HEK293 (cell line): ENCODE measurements around the gene EFCAB11.

Experiments used
- CTCF ChIA-PET: fragments of 350-600 bp; formaldehyde crosslinking; extraction: SDS; loops from one replicate; lab custom pipeline; 2021; ENCODE audit warnings: antibody characterized with exemption; lab: Yijun Ruan, JAX
- POLR2A ChIA-PET: fragments of 300-600 bp; formaldehyde crosslinking; extraction: SDS; loops from one replicate; lab custom pipeline; 2020; ENCODE audit warnings: antibody characterized with exemption, inconsistent platforms; lab: Yijun Ruan, JAX
- H3K27ac ChIP-seq: fragments of 200-500 bp; sonication (Bioruptor generic); 2 replicates; pipeline ENCODE4 v1.5.1; 2014; ENCODE audit warnings: low read depth, low read length, control low read depth, inconsistent platforms; ENCODE audit errors: extremely low read depth
- H3K36me3 ChIP-seq, 2 experiments: fragments of 200-500 bp in 1 of 2; sonication (Bioruptor generic) in 1 of 2; 1 replicate in 1 of 2; 2 replicates in 1 of 2; pipeline ENCODE4 v1.5.1; 2014 to 2017; ENCODE audit warnings: inconsistent platforms in 2 of 2, low read length in 2 of 2; ENCODE audit not compliant: control insufficient read depth in 2 of 2, insufficient read depth in 1 of 2
- H3K4me1 ChIP-seq: fragments of 200-500 bp; sonication (Bioruptor generic); 2 replicates; pipeline ENCODE4 v1.5.1; 2014; ENCODE audit warnings: mild to moderate bottlenecking, low read length, inconsistent platforms; ENCODE audit not compliant: control insufficient read depth, insufficient read depth
- H3K4me3 ChIP-seq: 2 replicates; pipeline ENCODE4 v1.5.1; 2011; ENCODE audit warnings: low read depth, mild to moderate bottlenecking, control low read depth, low read length, moderate library complexity
- H3K9me3 ChIP-seq: fragments of 200-500 bp; sonication (Bioruptor generic); 2 replicates; pipeline ENCODE4 v1.5.1; 2014; ENCODE audit warnings: low read depth, low read length, inconsistent platforms; ENCODE audit not compliant: control insufficient read depth, insufficient read depth
- EGR2 ChIP-seq: fragments of 450-650 bp; formaldehyde crosslinking; IDR thresholded peaks from 2 replicates; pipeline ENCODE4 v1.5.1; 2016; ENCODE audit warnings: low read depth, missing biosample characterization, missing genetic modification characterization
- GLIS2 ChIP-seq: fragments of 450-650 bp; formaldehyde crosslinking; IDR thresholded peaks from 2 replicates; pipeline ENCODE4 v1.5.1; 2016; ENCODE audit warnings: missing biosample characterization, missing genetic modification characterization
- KLF10 ChIP-seq: fragments of 450-650 bp; IDR thresholded peaks from 2 replicates; pipeline ENCODE4 v1.5.1; 2018; ENCODE audit warnings: missing biosample characterization, mild to moderate bottlenecking, missing genetic modification characterization
- KLF7 ChIP-seq: fragments of 450-650 bp; formaldehyde crosslinking; IDR thresholded peaks from 2 replicates; pipeline ENCODE4 v1.5.1; 2016; ENCODE audit warnings: missing biosample characterization, missing genetic modification characterization, borderline replicate concordance
- KLF9 ChIP-seq: fragments of 450-650 bp; formaldehyde crosslinking; IDR thresholded peaks from 2 replicates; pipeline ENCODE4 v1.5.1; 2016; ENCODE audit warnings: missing biosample characterization, missing genetic modification characterization, low read depth
- REPIN1 ChIP-seq: fragments of 450-650 bp; formaldehyde crosslinking; IDR thresholded peaks from 2 replicates; pipeline ENCODE4 v1.5.1; 2017; ENCODE audit warnings: missing biosample characterization, missing genetic modification characterization, low read depth
- SP3 ChIP-seq: fragments of 450-650 bp; formaldehyde crosslinking; IDR thresholded peaks from 2 replicates; pipeline ENCODE4 v1.5.1; 2016; ENCODE audit warnings: missing biosample characterization, missing genetic modification characterization
- WT1 ChIP-seq: fragments of 450-650 bp; formaldehyde crosslinking; IDR thresholded peaks from 2 replicates; pipeline ENCODE4 v1.5.1; 2016; ENCODE audit warnings: missing biosample characterization, missing genetic modification characterization
- ZNF121 ChIP-seq: fragments of 450-650 bp; formaldehyde crosslinking; IDR thresholded peaks from 2 replicates; pipeline ENCODE4 v1.5.1; 2016; ENCODE audit warnings: missing biosample characterization, missing genetic modification characterization
- ZNF138 ChIP-seq: fragments of 450-650 bp; formaldehyde crosslinking; IDR thresholded peaks from 2 replicates; pipeline ENCODE4 v1.5.1; 2016; ENCODE audit warnings: missing biosample characterization, missing genetic modification characterization, borderline replicate concordance
- ZNF175 ChIP-seq: fragments of 450-650 bp; formaldehyde crosslinking; IDR thresholded peaks from 2 replicates; pipeline ENCODE4 v1.5.1; 2016; ENCODE audit warnings: missing biosample characterization, missing genetic modification characterization
- ZNF248 ChIP-seq: fragments of 450-650 bp; formaldehyde crosslinking; IDR thresholded peaks from 2 replicates; pipeline ENCODE4 v1.5.1; 2017; ENCODE audit warnings: missing biosample characterization, missing genetic modification characterization
- ZNF292 ChIP-seq: fragments of 450-650 bp; formaldehyde crosslinking; IDR thresholded peaks from 2 replicates; pipeline ENCODE4 v1.5.1; 2016; ENCODE audit warnings: low read depth, missing biosample characterization, missing genetic modification characterization, borderline replicate concordance
- ZNF350 ChIP-seq: fragments of 450-650 bp; formaldehyde crosslinking; IDR thresholded peaks from 2 replicates; pipeline ENCODE4 v1.5.0; 2017; ENCODE audit warnings: missing biosample characterization, mild to moderate bottlenecking, missing genetic modification characterization
- ZNF423 ChIP-seq: fragments of 450-650 bp; formaldehyde crosslinking; IDR thresholded peaks from 2 replicates; pipeline ENCODE4 v1.5.1; 2016; ENCODE audit warnings: missing biosample characterization, missing genetic modification characterization
- ZNF530 ChIP-seq: fragments of 450-650 bp; formaldehyde crosslinking; IDR thresholded peaks from 2 replicates; pipeline ENCODE4 v1.5.1; 2016; ENCODE audit warnings: low read depth, missing biosample characterization, missing genetic modification characterization
- ZNF596 ChIP-seq: fragments of 450-650 bp; IDR thresholded peaks from 2 replicates; pipeline ENCODE4 v1.5.0; 2018; ENCODE audit warnings: missing biosample characterization, mild to moderate bottlenecking, missing genetic modification characterization, moderate library complexity
- ZNF830 ChIP-seq: fragments of 450-650 bp; IDR thresholded peaks from 2 replicates; pipeline ENCODE4 v1.5.0; 2018; ENCODE audit warnings: missing biosample characterization, missing genetic modification characterization, low read depth, mild to moderate bottlenecking, moderate library complexity
- ZSCAN23 ChIP-seq: fragments of 450-650 bp; formaldehyde crosslinking; IDR thresholded peaks from 2 replicates; pipeline ENCODE4 v1.5.1; 2016; ENCODE audit warnings: missing biosample characterization, missing genetic modification characterization
- TF ChIP-seq, protein P1 (sequence below): fragments of 450-650 bp; formaldehyde crosslinking; IDR thresholded peaks from 2 replicates; pipeline ENCODE4 v1.5.1; 2017; ENCODE audit warnings: missing biosample characterization, missing genetic modification characterization
- TF ChIP-seq, protein P2 (sequence below): fragments of 450-650 bp; formaldehyde crosslinking; IDR thresholded peaks from 2 replicates; pipeline ENCODE4 v1.5.1; 2016; ENCODE audit warnings: missing biosample characterization, missing genetic modification characterization
- TF ChIP-seq, protein P3 (sequence below): fragments of 450-650 bp; formaldehyde crosslinking; IDR thresholded peaks from 2 replicates; pipeline ENCODE4 v1.5.1; 2016; ENCODE audit warnings: missing biosample characterization, missing genetic modification characterization

Gene EFCAB11

DNA sequence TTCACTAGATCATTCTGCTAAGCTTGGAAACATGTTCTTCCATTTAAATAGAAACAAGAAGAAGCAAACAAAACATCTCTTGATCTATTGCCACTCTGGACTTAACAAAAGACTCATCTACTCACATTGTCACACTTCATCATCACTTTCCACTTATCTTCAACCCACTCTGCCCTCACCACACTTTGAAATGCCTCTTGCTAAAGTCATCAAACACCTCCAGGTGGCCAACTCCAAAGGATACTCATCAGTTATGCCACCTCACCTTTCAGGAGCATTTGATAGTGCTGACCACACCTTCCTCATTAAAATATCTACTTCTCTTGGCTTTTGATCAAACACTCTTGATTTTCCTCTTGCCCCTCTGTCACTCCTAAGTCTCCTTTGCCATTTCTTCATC, 7.2 kb downstream of the EFCAB11 start:
- ChIA-PET CTCF (interaction anchor here (1.0 kb wide), 1 partner anchor 8 kb away, joined by 8 read pairs; no protein-coding TSS in a partner anchor), POLR2A (no interaction called here)
- Histone ChIP-seq H3K4me1 (no peaks in the 10 kb centered on the region), H3K36me3 (peaks cover 13 to 31% of the 10 kb centered on the region in 2 experiments), H3K4me3 (no peak overlapping the region), H3K9me3 (no peaks in the 10 kb centered on the region), H3K27ac (no peak overlapping the region)
- 0 out of 2 replicates have a peak, but pooled peaks have one; percentile 12 for TF ChIP-seq EGR2 (tag by site-specific recombination)
- TF ChIP-seq ZNF830: no peak
- no peak for TF ChIP-seq ZSCAN23
- no peak for TF ChIP-seq ZNF530

DNA sequence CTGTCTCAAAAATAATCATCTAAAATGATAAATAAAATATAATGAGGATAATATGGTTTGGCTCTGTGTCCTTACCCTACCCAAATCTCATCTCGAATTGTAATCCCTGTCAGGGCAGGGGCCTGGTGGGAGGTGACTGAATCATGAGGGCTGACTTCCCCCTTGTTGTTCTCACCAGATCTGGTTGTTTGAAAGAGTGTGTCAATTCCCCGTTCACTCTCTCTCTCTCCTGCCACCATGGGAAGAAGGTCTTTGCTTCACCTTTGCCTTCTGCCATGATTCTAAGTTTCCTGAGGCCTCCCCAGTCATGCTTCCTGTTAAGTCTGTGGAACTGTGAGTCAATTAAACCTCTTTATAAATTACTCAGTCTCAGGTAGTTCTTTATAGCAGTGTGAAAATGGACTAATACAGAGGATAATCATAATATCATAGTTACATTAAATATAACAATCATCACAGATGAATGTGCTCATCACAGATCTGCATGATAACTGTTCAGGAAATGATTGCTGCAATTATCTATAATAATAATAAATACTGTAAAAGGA, 12.6 kb downstream of the EFCAB11 start:
- CTCF ChIA-PET: no interaction called here

DNA sequence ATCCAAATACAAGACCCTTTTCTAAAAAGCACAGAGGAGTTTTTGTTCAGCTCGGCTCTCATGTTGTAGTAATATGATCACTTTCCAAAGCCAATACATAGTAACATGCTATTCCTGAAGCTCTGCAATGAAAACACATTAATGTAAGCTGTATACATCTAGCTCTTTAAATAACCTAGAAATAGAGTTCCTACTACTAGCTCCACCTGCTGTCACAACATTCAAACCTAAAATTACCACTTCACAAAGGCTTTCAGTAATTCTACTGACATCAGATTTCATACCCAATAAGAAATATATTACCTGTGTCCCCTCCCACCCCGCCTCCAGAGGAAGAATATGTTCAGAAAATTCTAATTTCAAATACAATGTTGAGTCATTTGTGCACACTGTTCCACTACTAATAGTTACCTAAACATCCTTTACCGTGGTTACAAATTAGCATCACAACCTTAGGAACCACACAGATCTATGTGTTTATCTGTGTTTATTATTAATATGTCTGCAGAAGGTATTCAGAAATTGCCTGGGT, 17.8 kb downstream of the EFCAB11 start:
- ChIA-PET CTCF (interaction anchor here (0.6 to 1.2 kb wide), 8 partner anchors 10 to 905 kb away, joined by 3 to 5 read pairs (median 3); no protein-coding TSS in a partner anchor), POLR2A (no interaction called here)
- Histone ChIP-seq H3K36me3 (peaks cover 0 to 3% of the 10 kb centered on the region in 2 experiments; a peak in 1 of 3 replicates), H3K4me1 (peaks cover 4% of the 10 kb centered on the region), H3K9me3 (no peaks in the 10 kb centered on the region), H3K27ac (no peak overlapping the region), H3K4me3 (no peak overlapping the region)
- TF ChIP-seq, protein P1, sequence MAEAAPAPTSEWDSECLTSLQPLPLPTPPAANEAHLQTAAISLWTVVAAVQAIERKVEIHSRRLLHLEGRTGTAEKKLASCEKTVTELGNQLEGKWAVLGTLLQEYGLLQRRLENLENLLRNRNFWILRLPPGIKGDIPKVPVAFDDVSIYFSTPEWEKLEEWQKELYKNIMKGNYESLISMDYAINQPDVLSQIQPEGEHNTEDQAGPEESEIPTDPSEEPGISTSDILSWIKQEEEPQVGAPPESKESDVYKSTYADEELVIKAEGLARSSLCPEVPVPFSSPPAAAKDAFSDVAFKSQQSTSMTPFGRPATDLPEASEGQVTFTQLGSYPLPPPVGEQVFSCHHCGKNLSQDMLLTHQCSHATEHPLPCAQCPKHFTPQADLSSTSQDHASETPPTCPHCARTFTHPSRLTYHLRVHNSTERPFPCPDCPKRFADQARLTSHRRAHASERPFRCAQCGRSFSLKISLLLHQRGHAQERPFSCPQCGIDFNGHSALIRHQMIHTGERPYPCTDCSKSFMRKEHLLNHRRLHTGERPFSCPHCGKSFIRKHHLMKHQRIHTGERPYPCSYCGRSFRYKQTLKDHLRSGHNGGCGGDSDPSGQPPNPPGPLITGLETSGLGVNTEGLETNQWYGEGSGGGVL: no peak
- TF ChIP-seq KLF7 (tag by site-specific recombination): no peak

More for the DNA sequence above, 12.6 kb downstream of the EFCAB11 start:
- no peaks in the 10 kb centered on the region; a peak in 1 of 3 replicates for H3K36me3 ChIP-seq
- TF ChIP-seq ZNF175 (tag by site-specific recombination): no peak
- TF ChIP-seq ZNF596 (tag by site-specific recombination): no peak
- TF ChIP-seq ZNF350 (tag by site-specific recombination): no peak
- TF ChIP-seq ZNF248 (tag by site-specific recombination): no peak
- TF ChIP-seq ZNF423 (tag by site-specific recombination): no peak
- TF ChIP-seq ZNF121 (tag by site-specific recombination): no peak
- no peak for TF ChIP-seq ZNF292 (tag by site-specific recombination)
- no peak for TF ChIP-seq ZNF138 (tag by site-specific recombination)
- no peak for TF ChIP-seq KLF10 (tag by site-specific recombination)
- TF ChIP-seq REPIN1 (tag by site-specific recombination): no peak
- no peak for TF ChIP-seq WT1 (tag by site-specific recombination)
- TF ChIP-seq, protein P2, sequence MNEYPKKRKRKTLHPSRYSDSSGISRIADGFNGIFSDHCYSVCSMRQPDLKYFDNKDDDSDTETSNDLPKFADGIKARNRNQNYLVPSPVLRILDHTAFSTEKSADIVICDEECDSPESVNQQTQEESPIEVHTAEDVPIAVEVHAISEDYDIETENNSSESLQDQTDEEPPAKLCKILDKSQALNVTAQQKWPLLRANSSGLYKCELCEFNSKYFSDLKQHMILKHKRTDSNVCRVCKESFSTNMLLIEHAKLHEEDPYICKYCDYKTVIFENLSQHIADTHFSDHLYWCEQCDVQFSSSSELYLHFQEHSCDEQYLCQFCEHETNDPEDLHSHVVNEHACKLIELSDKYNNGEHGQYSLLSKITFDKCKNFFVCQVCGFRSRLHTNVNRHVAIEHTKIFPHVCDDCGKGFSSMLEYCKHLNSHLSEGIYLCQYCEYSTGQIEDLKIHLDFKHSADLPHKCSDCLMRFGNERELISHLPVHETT: no peak
- TF ChIP-seq, protein P3, sequence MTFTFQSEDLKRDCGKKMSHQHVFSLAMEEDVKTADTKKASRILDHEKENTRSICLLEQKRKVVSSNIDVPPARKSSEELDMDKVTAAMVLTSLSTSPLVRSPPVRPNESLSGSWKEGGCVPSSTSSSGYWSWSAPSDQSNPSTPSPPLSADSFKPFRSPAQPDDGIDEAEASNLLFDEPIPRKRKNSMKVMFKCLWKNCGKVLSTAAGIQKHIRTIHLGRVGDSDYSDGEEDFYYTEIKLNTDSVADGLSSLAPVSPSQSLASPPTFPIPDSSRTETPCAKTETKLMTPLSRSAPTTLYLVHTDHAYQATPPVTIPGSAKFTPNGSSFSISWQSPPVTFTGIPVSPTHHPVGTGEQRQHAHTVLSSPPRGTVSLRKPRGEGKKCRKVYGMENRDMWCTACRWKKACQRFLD (tag by site-specific recombination): no peak
- no peak for TF ChIP-seq SP3
- no peak for TF ChIP-seq KLF9 (tag by site-specific recombination)
- TF ChIP-seq GLIS2 (tag by site-specific recombination): no peak
- no peaks in the 10 kb centered on the region for H3K4me1 ChIP-seq
- POLR2A ChIA-PET: no interaction called here
- H3K27ac ChIP-seq: no peak overlapping the region
- no peaks in the 10 kb centered on the region for H3K9me3 ChIP-seq
- no peak overlapping the region for H3K4me3 ChIP-seq
